Neural progenitor cell (in vitro differentiated cells): ENCODE results near the gene ATG9B.

Source experiments
- EZH2 ChIP-seq: fragments of 200-600 bp; sonication (generic); IDR thresholded peaks from 2 replicates; pipeline ENCODE4 v1.6.1; 2017; ENCODE audit warnings: antibody characterized with exemption, mild to moderate bottlenecking, moderate library complexity
- EZH2phosphoT487 ChIP-seq: fragments of 200-600 bp; sonication (generic); IDR thresholded peaks from 2 replicates; pipeline ENCODE4 v1.6.1; 2017; ENCODE audit warnings: antibody characterized with exemption
- TF ChIP-seq, protein P1 (sequence below): fragments of 200-600 bp; sonication (generic); IDR thresholded peaks from 2 replicates; pipeline ENCODE4 v1.5.1; 2017; ENCODE audit warnings: antibody characterized with exemption, mild to moderate bottlenecking

DNA sequence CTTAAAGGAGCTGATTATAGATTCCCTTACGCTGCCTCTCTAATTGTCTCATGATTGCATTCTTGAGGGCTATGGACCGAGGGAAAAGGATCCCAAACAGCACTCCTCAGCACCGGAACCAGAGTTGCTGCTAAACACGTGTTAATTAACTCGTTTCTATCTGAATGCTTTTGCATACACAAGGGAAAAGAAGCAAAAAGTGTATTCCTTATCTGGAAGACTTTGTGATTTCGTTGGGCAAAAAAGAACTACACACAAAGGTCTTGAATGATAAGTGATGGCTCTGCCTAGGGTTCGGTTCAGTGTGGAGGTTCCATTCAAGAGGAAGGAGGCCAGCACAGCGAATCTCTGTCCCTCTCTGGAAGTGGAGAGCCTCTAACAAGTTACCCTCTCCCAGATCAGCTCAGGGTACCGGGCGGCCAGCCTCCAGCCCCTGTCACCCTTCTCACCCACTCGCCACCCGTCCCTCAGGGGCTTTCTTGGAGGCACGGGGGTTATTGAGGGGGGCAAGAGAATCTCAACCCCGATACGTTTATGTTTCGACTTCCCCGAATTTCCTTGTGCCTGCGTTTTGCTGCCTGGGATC is 34.6 kb upstream of the ATG9B start:
- TF ChIP-seq, protein P1, sequence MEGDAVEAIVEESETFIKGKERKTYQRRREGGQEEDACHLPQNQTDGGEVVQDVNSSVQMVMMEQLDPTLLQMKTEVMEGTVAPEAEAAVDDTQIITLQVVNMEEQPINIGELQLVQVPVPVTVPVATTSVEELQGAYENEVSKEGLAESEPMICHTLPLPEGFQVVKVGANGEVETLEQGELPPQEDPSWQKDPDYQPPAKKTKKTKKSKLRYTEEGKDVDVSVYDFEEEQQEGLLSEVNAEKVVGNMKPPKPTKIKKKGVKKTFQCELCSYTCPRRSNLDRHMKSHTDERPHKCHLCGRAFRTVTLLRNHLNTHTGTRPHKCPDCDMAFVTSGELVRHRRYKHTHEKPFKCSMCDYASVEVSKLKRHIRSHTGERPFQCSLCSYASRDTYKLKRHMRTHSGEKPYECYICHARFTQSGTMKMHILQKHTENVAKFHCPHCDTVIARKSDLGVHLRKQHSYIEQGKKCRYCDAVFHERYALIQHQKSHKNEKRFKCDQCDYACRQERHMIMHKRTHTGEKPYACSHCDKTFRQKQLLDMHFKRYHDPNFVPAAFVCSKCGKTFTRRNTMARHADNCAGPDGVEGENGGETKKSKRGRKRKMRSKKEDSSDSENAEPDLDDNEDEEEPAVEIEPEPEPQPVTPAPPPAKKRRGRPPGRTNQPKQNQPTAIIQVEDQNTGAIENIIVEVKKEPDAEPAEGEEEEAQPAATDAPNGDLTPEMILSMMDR: no peak
- peak; percentile 36 for TF ChIP-seq EZH2
- TF ChIP-seq EZH2phosphoT487: no peak
